ENCODE measurements around the gene DBH. TPM values are rescaled to one million over a fixed set of nuclear protein-coding genes. Genes with fewer than 3 reads are reported as not detected.

Gene DBH
- total RNA-seq, 1 experiment from 2014 or later, result not detected

DNA sequence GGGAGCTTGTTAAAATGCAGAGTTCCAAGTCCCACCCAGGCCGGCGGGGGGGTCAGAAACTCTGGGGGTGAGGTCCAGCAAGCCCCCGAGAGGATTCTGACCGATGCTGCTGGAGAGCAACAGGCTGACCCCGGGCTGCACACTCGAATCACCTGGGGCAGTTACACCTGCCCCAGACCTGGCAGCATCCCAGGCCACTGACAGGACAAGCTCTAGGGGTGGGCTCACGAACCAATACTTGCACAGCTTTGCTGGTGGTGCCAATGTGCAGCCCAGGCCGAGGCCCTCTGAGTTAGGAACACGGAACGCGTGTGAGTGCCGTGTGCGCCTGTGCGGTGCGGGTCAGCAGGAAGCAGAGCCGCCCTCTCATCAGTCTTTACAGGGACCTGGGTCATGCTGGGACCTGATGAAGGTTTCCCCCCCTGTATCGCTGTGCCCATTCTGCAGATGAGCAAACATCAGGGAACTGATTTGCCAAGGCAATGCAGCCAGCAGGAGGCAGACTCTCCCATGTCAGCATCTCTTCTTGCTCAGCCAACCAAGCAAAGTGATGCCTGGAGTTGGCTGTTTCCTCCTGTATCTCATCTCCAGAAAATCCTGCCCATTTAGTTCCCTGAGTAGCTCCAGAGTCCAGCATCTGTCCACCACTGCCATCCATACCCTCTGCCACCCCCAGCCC, 43.3 kb upstream of the DBH start:
- Mint-ChIP-seq H3K27me3 (ENCODE audit: insufficient read depth, unreplicated experiment) (peaks cover 30% of the 10 kb centered on the region), H3K36me3 (ENCODE audit: insufficient read depth, unreplicated experiment) (no peaks in the 10 kb centered on the region), H3K27ac (ENCODE audit: low read depth, unreplicated experiment) (no peak overlapping the region), H3K4me3 (ENCODE audit: unreplicated experiment) (no peak overlapping the region), H3K9me3 (ENCODE audit: unreplicated experiment) (peaks cover 13% of the 10 kb centered on the region), H3K4me1 (ENCODE audit: insufficient read depth, unreplicated experiment) (no peaks in the 10 kb centered on the region)
- ChIA-PET CTCF (interaction anchor here (0.6 kb wide), 1 partner anchor 1697 kb away, joined by 3 read pairs; no protein-coding TSS in a partner anchor), POLR2A (no interaction called here)
- TF ChIP-seq, protein P1, sequence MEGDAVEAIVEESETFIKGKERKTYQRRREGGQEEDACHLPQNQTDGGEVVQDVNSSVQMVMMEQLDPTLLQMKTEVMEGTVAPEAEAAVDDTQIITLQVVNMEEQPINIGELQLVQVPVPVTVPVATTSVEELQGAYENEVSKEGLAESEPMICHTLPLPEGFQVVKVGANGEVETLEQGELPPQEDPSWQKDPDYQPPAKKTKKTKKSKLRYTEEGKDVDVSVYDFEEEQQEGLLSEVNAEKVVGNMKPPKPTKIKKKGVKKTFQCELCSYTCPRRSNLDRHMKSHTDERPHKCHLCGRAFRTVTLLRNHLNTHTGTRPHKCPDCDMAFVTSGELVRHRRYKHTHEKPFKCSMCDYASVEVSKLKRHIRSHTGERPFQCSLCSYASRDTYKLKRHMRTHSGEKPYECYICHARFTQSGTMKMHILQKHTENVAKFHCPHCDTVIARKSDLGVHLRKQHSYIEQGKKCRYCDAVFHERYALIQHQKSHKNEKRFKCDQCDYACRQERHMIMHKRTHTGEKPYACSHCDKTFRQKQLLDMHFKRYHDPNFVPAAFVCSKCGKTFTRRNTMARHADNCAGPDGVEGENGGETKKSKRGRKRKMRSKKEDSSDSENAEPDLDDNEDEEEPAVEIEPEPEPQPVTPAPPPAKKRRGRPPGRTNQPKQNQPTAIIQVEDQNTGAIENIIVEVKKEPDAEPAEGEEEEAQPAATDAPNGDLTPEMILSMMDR (IDR thresholded peaks at IDR 0.05; ENCODE audit: unreplicated experiment), result no peak
- DNase-seq (ENCODE audit: unreplicated experiment), result no peak
- intact Hi-C loops (cut with micrococcal nuclease), result no loop called here
- no TSS peak for BruUV-seq (replicated peaks)

- Mint-ChIP-seq H3K4me1 (ENCODE audit: insufficient read depth, unreplicated experiment) (no peaks in the 10 kb centered on the region), H3K4me3 (ENCODE audit: unreplicated experiment) (no peak overlapping the region), H3K27ac (ENCODE audit: low read depth, unreplicated experiment) (no peak overlapping the region), H3K36me3 (ENCODE audit: insufficient read depth, unreplicated experiment) (no peaks in the 10 kb centered on the region), H3K9me3 (ENCODE audit: unreplicated experiment) (peaks cover 13% of the 10 kb centered on the region), H3K27me3 (ENCODE audit: insufficient read depth, unreplicated experiment) (peaks cover 30% of the 10 kb centered on the region)
- DNase-seq (ENCODE audit: unreplicated experiment), result no peak
- TF ChIP-seq, protein P1 (IDR thresholded peaks at IDR 0.05; ENCODE audit: unreplicated experiment), result no peak
- BruUV-seq (replicated peaks), result no TSS peak
- ChIA-PET CTCF (no interaction called here), POLR2A (no interaction called here)
- intact Hi-C loops (cut with micrococcal nuclease), result no loop called here
Measured at GRCh38 chr9:133593587-133594253, 42.4 kb upstream of the DBH start.

DNA sequence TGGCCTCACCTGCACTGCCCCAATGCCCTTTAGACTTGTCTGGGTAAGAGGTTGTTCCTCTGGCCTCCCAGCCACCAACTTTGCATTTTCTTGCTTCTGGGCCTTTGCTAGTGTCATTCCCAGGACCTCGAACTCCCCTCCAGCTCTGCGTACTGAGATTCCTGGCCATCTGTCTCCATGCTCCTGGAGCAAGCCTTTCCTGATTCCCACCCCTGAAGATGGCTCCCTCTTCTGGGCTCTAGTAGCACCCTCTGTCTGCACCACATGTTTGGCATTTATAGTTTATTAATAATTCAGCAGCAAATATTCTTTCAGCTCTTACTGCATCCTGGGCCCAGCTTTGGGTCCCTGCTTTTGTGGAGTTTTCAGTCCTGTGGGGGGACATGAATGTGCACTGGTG, 41.9 kb upstream of the DBH start:
- ChIA-PET CTCF (no interaction called here), POLR2A (no interaction called here)
- peaks cover 13% of the 10 kb centered on the region for H3K9me3 Mint-ChIP-seq (ENCODE audit: unreplicated experiment)
- no peaks in the 10 kb centered on the region for H3K4me1 Mint-ChIP-seq (ENCODE audit: insufficient read depth, unreplicated experiment)
- no TSS peak for BruUV-seq (replicated peaks)
- intact Hi-C loops (cut with micrococcal nuclease), result no loop called here
- no peaks in the 10 kb centered on the region for H3K36me3 Mint-ChIP-seq (ENCODE audit: insufficient read depth, unreplicated experiment)
- no peak overlapping the region for H3K27ac Mint-ChIP-seq (ENCODE audit: low read depth, unreplicated experiment)
- DNase-seq (ENCODE audit: unreplicated experiment), result no peak
- peaks cover 30% of the 10 kb centered on the region for H3K27me3 Mint-ChIP-seq (ENCODE audit: insufficient read depth, unreplicated experiment)
- TF ChIP-seq, protein P1 (IDR thresholded peaks at IDR 0.05; ENCODE audit: unreplicated experiment), result no peak
- H3K4me3 Mint-ChIP-seq (ENCODE audit: unreplicated experiment), result no peak overlapping the region

GRCh38 chr9:133595910-133596309, 40.3 kb upstream of the DBH start:
- Mint-ChIP-seq H3K9me3 (ENCODE audit: unreplicated experiment) (peaks cover 13% of the 10 kb centered on the region), H3K27ac (ENCODE audit: low read depth, unreplicated experiment) (no peak overlapping the region), H3K4me1 (ENCODE audit: insufficient read depth, unreplicated experiment) (no peaks in the 10 kb centered on the region), H3K4me3 (ENCODE audit: unreplicated experiment) (no peak overlapping the region), H3K27me3 (ENCODE audit: insufficient read depth, unreplicated experiment) (peaks cover 20% of the 10 kb centered on the region), H3K36me3 (ENCODE audit: insufficient read depth, unreplicated experiment) (no peaks in the 10 kb centered on the region)
- BruUV-seq (replicated peaks), result no TSS peak
- ChIA-PET POLR2A (interaction anchor here (1.1 kb wide), 1 partner anchor 15 kb away, joined by 3 read pairs; no protein-coding TSS in a partner anchor), CTCF (no interaction called here)
- DNase-seq (ENCODE audit: unreplicated experiment), result no peak
- intact Hi-C loops (cut with micrococcal nuclease), result no loop called here
- TF ChIP-seq, protein P1 (IDR thresholded peaks at IDR 0.05; ENCODE audit: unreplicated experiment), result no peak

Data from MCF 10A (cell line).